Natural killer cell treated with Interleukin-12 subunit alpha and Interleukin-12 subunit beta and Interleukin-15 and Interleukin-18, amount 100 ng/mL, for 72 hours (primary cell): ENCODE results near the gene FOXL2. TPM values are rescaled to one million over a fixed set of nuclear protein-coding genes. Genes with fewer than 3 reads are reported as not detected.
"Not testable (repeated sequence)": the region's sequence is repeated elsewhere in the genome, so short reads cannot be mapped to it uniquely, and the experiment has no call there.

Experiments used
- ATAC-seq, 2 donors: fragments of 150-1000 bp; cut with Tn5 transposase in 1 of 2; sonication (Bioruptor Pico), chemical (Tn5 transposase) in 1 of 2; 2 replicates each; pipeline ENCODE4 v1.10.0; 2021
- DNase-seq: peaks from one replicate; pipeline ENCODE4 v3.0.0; 2022; ENCODE audit warnings: low spot score
- H3K27ac Mint-ChIP-seq, 2 donors: 1 replicate in 1 of 2; 2 replicates in 1 of 2; pipeline ENCODE4 v1.8.0; 2022; ENCODE audit warnings: mixed read lengths in 2 of 2, mild to moderate bottlenecking in 1 of 2, moderate library complexity in 1 of 2
- H3K27me3 Mint-ChIP-seq, 2 donors: 1 replicate in 1 of 2; 2 replicates in 1 of 2; pipeline ENCODE4 v1.8.0; 2022; ENCODE audit warnings: mixed read lengths in 2 of 2
- H3K36me3 Mint-ChIP-seq: one replicate; pipeline ENCODE4 v1.8.0; 2022; ENCODE audit warnings: mixed read lengths
- H3K4me1 Mint-ChIP-seq, 2 donors: 1 replicate in 1 of 2; 2 replicates in 1 of 2; pipeline ENCODE4 v1.8.0; 2022; ENCODE audit warnings: low read depth in 2 of 2, mixed read lengths in 2 of 2, mild to moderate bottlenecking in 1 of 2
- H3K4me3 Mint-ChIP-seq: one replicate; pipeline ENCODE4 v1.8.0; 2022; ENCODE audit warnings: mixed read lengths
- H3K9me3 Mint-ChIP-seq: 2 replicates; pipeline ENCODE4 v1.8.0; 2022; ENCODE audit warnings: mixed read lengths
- total RNA-seq, 2 donors: library from RNA; stranded (reverse); gene quantifications; one replicate each; pipeline ENCODE4 v1.2.3, GENCODE V29; 2022

The FOXL2 gene
- total RNA-seq, 2 donors from 2014 or later = not detected

- Mint-ChIP-seq H3K4me1 (peaks cover 10 to 12% of the 10 kb centered on the region in 2 donors), H3K9me3 (no peaks in the 10 kb centered on the region), H3K27ac (no peak overlapping the region), H3K4me3 (no peak overlapping the region), H3K27me3 (peaks cover 30 to 33% of the 10 kb centered on the region in 2 donors), H3K36me3 (no peaks in the 10 kb centered on the region)
- ATAC-seq (no peak), DNase-seq (no peak)
Observed at GRCh38 chr3:138933068-138933668, 13.8 kb downstream of the FOXL2 start.

GRCh38 chr3:138928727-138929372 lies 18.1 kb downstream of the FOXL2 start:
- no peaks in the 10 kb centered on the region for H3K9me3 Mint-ChIP-seq
- DNase-seq = no peak
- H3K4me1 Mint-ChIP-seq = no peaks in the 10 kb centered on the region
- H3K27me3 Mint-ChIP-seq = peaks cover 11 to 12% of the 10 kb centered on the region in 2 donors
- peak; percentile 36 to 41 for ATAC-seq
- no peaks in the 10 kb centered on the region for H3K36me3 Mint-ChIP-seq
- no peak overlapping the region for H3K4me3 Mint-ChIP-seq
- H3K27ac Mint-ChIP-seq = no peak overlapping the region

- Mint-ChIP-seq H3K36me3 (no peaks in the 10 kb centered on the region), H3K4me1 (peaks cover 4% of the 10 kb centered on the region in 2 donors), H3K4me3 (no peak overlapping the region), H3K9me3 (no peaks in the 10 kb centered on the region), H3K27ac (no peak overlapping the region), H3K27me3 (peaks cover 0 to 6% of the 10 kb centered on the region in 2 donors)
- peak; percentile 84 for DNase-seq
- peak; percentile 80 to 86 for ATAC-seq
Observed at GRCh38 chr3:138923531-138923994, 23.4 kb downstream of the FOXL2 start.

GRCh38 chr3:138922400-138922799 lies 24.5 kb downstream of the FOXL2 start:
- H3K9me3 Mint-ChIP-seq, H3K27me3 Mint-ChIP-seq, DNase-seq, H3K4me3 Mint-ChIP-seq, H3K27ac Mint-ChIP-seq, H3K36me3 Mint-ChIP-seq, H3K4me1 Mint-ChIP-seq, ATAC-seq: not testable (repeated sequence)

- ATAC-seq = no peak
- Mint-ChIP-seq H3K9me3 (no peaks in the 10 kb centered on the region), H3K36me3 (no peaks in the 10 kb centered on the region), H3K27ac (no peak overlapping the region), H3K4me1 (peaks cover 4% of the 10 kb centered on the region in 2 donors), H3K4me3 (no peak overlapping the region), H3K27me3 (peaks cover 7 to 8% of the 10 kb centered on the region in 2 donors)
- DNase-seq = no peak
Observed at GRCh38 chr3:138921316-138922292, 25.3 kb downstream of the FOXL2 start.

- Mint-ChIP-seq H3K27me3 (peaks cover 11 to 14% of the 10 kb centered on the region in 2 donors), H3K36me3 (no peaks in the 10 kb centered on the region), H3K4me1 (peaks cover 8 to 9% of the 10 kb centered on the region in 2 donors), H3K9me3 (no peaks in the 10 kb centered on the region), H3K4me3 (no peak overlapping the region), H3K27ac (no peak overlapping the region)
- ATAC-seq = no peak
- DNase-seq = no peak
Observed at GRCh38 chr3:138919325-138919724, 27.6 kb downstream of the FOXL2 start.

GRCh38 chr3:138916824-138917223 lies 30.1 kb downstream of the FOXL2 start:
- H3K36me3 Mint-ChIP-seq = no peaks in the 10 kb centered on the region
- ATAC-seq (no peak), DNase-seq (no peak)
- H3K4me1 Mint-ChIP-seq = peaks cover 5% of the 10 kb centered on the region in 2 donors
- no peaks in the 10 kb centered on the region for H3K9me3 Mint-ChIP-seq
- H3K27me3 Mint-ChIP-seq = peaks cover 8 to 14% of the 10 kb centered on the region in 2 donors
- H3K4me3 Mint-ChIP-seq = peak overlapping the region; percentile 20
- H3K27ac Mint-ChIP-seq = no peak overlapping the region

- H3K4me3 Mint-ChIP-seq = peak overlapping the region; percentile 74
- DNase-seq (peak; percentile 83), ATAC-seq (peak; percentile 92 to 93)
- H3K27ac Mint-ChIP-seq = no peak overlapping the region
- H3K9me3 Mint-ChIP-seq = no peaks in the 10 kb centered on the region
- H3K4me1 Mint-ChIP-seq = peaks cover 5% of the 10 kb centered on the region in 2 donors
- H3K27me3 Mint-ChIP-seq = peaks cover 8 to 14% of the 10 kb centered on the region in 2 donors
- no peaks in the 10 kb centered on the region for H3K36me3 Mint-ChIP-seq
Observed at GRCh38 chr3:138915503-138916498, 31.1 kb downstream of the FOXL2 start.

GRCh38 chr3:138914870-138915502 lies 32.0 kb downstream of the FOXL2 start:
- no peaks in the 10 kb centered on the region for H3K36me3 Mint-ChIP-seq
- DNase-seq = no peak
- peak overlapping the region; percentile 74 for H3K4me3 Mint-ChIP-seq
- peaks cover 5% of the 10 kb centered on the region in 2 donors for H3K4me1 Mint-ChIP-seq
- no peaks in the 10 kb centered on the region for H3K9me3 Mint-ChIP-seq
- H3K27me3 Mint-ChIP-seq = peaks cover 8 to 14% of the 10 kb centered on the region in 2 donors
- no peak overlapping the region for H3K27ac Mint-ChIP-seq
- ATAC-seq = peak; percentile 17 to 40

- no peaks in the 10 kb centered on the region for H3K9me3 Mint-ChIP-seq
- ATAC-seq (no peak), DNase-seq (no peak)
- no peak overlapping the region for H3K27ac Mint-ChIP-seq
- H3K4me1 Mint-ChIP-seq = peaks cover 5% of the 10 kb centered on the region in 2 donors
- H3K4me3 Mint-ChIP-seq = no peak overlapping the region
- peaks cover 8 to 14% of the 10 kb centered on the region in 2 donors for H3K27me3 Mint-ChIP-seq
- no peaks in the 10 kb centered on the region for H3K36me3 Mint-ChIP-seq
Observed at GRCh38 chr3:138913766-138914165, 33.2 kb downstream of the FOXL2 start.

GRCh38 chr3:138912237-138912636 lies 34.7 kb downstream of the FOXL2 start:
- peaks cover 5% of the 10 kb centered on the region in 2 donors for H3K4me1 Mint-ChIP-seq
- H3K27me3 Mint-ChIP-seq = peaks cover 2 to 6% of the 10 kb centered on the region in 2 donors
- DNase-seq = no peak
- ATAC-seq = no peak
- H3K9me3 Mint-ChIP-seq = no peaks in the 10 kb centered on the region
- H3K4me3 Mint-ChIP-seq = no peak overlapping the region
- no peak overlapping the region for H3K27ac Mint-ChIP-seq
- no peaks in the 10 kb centered on the region for H3K36me3 Mint-ChIP-seq

GRCh38 chr3:138911621-138912020 lies 35.3 kb downstream of the FOXL2 start:
- H3K36me3 Mint-ChIP-seq = no peaks in the 10 kb centered on the region
- H3K27ac Mint-ChIP-seq = no peak overlapping the region
- DNase-seq = no peak
- H3K27me3 Mint-ChIP-seq = peaks cover 2 to 6% of the 10 kb centered on the region in 2 donors
- H3K9me3 Mint-ChIP-seq = no peaks in the 10 kb centered on the region
- no peak for ATAC-seq
- H3K4me3 Mint-ChIP-seq = no peak overlapping the region
- H3K4me1 Mint-ChIP-seq = peaks cover 5% of the 10 kb centered on the region in 2 donors
